Activated CD8-positive, alpha-beta memory T cell treated with anti-CD3 and anti-CD28 coated beads, Interleukin-2, amount 50 U/mL, for 1 hour (primary cell): ENCODE results near the gene SPATA9.

Source experiments
- DNase-seq: peaks from one replicate; pipeline ENCODE4 v3.0.0-alpha.2; 2020; ENCODE audit errors: extremely low read depth

SPATA9 gene

GRCh38 chr5:95619514-95620029 lies 63.2 kb downstream of the SPATA9 start:
- no peak for DNase-seq

- no peak for DNase-seq
Measured at GRCh38 chr5:95619096-95619495, 63.7 kb downstream of the SPATA9 start.

- no peak for DNase-seq
Measured at GRCh38 chr5:95617057-95617456, 65.7 kb downstream of the SPATA9 start.

GRCh38 chr5:95615164-95615467 lies 67.7 kb downstream of the SPATA9 start:
- DNase-seq, result no peak

GRCh38 chr5:95613514-95613913 lies 69.3 kb downstream of the SPATA9 start:
- DNase-seq, result no peak

GRCh38 chr5:95611396-95611795 lies 71.4 kb downstream of the SPATA9 start:
- no peak for DNase-seq

GRCh38 chr5:95610546-95610945 lies 72.2 kb downstream of the SPATA9 start:
- no peak for DNase-seq

GRCh38 chr5:95609711-95610110 lies 73.1 kb downstream of the SPATA9 start:
- no peak for DNase-seq
